ENCODE results near the gene DKK1.

DKK1 gene

DNA sequence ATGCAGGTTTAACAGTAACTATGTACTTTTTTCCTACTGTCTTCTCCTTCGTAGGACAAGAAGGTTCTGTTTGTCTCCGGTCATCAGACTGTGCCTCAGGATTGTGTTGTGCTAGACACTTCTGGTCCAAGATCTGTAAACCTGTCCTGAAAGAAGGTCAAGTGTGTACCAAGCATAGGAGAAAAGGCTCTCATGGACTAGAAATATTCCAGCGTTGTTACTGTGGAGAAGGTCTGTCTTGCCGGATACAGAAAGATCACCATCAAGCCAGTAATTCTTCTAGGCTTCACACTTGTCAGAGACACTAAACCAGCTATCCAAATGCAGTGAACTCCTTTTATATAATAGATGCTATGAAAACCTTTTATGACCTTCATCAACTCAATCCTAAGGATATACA, 2.4 kb downstream of the DKK1 start:
- in situ Hi-C loops (cut with HindIII; ENCODE audit: low sequenced_read_pairs) = no loop called here

- in situ Hi-C loops (cut with HindIII; ENCODE audit: low sequenced_read_pairs) = no loop called here
Observed at GRCh38 chr10:52318136-52318701, 4.1 kb downstream of the DKK1 start.

- in situ Hi-C loops (cut with HindIII; ENCODE audit: low sequenced_read_pairs) = no loop called here
Observed at GRCh38 chr10:52318822-52319464, 4.9 kb downstream of the DKK1 start.

DNA sequence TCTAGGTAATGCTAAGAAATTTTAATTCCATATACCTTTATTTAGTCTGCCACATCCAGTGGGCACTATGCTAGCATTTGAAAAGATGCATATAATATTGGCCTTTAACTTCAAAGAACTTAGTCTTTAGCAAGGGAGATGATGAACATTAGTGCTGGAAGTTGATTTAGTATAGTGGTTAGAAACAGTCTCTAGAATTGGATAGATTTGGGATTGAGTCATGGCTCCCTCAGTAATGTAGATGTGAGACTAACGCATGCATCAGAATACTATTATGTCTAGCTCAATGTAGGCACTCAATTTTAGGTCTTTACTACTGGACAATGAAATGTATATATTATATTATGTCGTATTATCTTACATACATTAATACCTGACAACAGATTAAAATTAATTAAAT, 5.8 kb downstream of the DKK1 start:
- in situ Hi-C loops (cut with HindIII; ENCODE audit: low sequenced_read_pairs) = no loop called here

- in situ Hi-C loops (cut with HindIII; ENCODE audit: low sequenced_read_pairs) = no loop called here
Observed at GRCh38 chr10:52322323-52322722, 8.2 kb downstream of the DKK1 start.

- in situ Hi-C loops (cut with HindIII; ENCODE audit: low sequenced_read_pairs) = no loop called here
Observed at GRCh38 chr10:52322936-52323335, 8.9 kb downstream of the DKK1 start.

DNA sequence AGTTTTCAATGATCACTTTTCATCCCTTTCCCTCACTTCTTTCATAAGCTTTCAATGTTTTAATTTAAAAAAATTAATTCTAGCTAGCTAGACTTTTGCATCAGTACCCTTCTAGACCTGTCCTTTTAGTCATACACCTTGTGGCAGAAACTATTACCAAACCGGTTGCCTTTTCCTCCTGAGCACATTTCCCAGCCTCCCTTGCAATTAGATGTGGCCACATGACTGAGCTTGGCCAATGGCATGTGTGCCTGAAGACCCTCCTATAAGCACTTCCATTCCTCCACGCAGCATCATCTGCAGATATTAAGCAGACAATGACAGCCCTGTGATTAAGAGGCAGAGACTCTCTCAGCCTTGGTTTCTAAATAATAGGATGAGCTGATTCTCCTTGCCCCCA, 12.3 kb downstream of the DKK1 start:
- in situ Hi-C loops (cut with HindIII; ENCODE audit: low sequenced_read_pairs) = no loop called here

- in situ Hi-C loops (cut with HindIII; ENCODE audit: low sequenced_read_pairs) = no loop called here
Observed at GRCh38 chr10:52331638-52332364, 17.7 kb downstream of the DKK1 start.

- in situ Hi-C loops (cut with HindIII; ENCODE audit: low sequenced_read_pairs) = no loop called here
Observed at GRCh38 chr10:52332815-52333214, 18.7 kb downstream of the DKK1 start.

DNA sequence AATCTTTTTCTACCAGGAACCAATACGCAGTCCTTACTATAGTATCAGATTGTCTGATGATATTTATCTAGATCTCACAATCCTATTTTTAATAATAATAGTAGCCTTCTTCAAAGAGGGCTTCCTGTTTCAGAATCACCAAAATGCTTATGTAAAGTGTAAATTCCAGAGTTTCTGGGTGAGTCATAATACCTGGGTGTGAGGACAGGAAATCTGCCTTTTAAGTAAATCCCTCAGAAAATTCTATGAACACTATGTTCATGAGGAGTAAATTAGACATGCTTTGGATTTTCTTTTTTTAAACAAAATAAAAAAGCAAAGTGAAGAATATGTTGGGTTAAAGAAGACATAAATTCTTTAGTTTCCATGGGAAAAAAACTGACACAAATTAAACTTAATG, 20.5 kb downstream of the DKK1 start:
- in situ Hi-C loops (cut with HindIII; ENCODE audit: low sequenced_read_pairs) = no loop called here

DNA sequence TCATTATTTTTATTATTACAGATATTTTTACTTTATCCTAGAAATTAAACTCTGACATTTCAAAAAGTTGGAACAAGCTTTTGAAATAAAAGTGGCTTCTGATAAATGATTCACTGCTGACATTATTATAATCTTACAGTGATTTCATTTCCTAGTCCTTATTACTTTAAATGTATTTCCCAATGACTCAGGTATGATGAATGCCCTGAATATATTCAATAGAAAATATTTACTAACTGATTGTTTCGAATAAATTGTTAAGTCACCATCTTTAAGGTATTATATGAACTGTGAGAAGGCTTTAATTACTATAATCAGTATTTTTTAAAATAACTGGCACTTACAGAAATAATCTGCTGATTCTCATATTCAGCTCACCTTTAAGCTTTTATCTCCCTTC, 21.6 kb downstream of the DKK1 start:
- in situ Hi-C loops (cut with HindIII; ENCODE audit: low sequenced_read_pairs) = no loop called here

DNA sequence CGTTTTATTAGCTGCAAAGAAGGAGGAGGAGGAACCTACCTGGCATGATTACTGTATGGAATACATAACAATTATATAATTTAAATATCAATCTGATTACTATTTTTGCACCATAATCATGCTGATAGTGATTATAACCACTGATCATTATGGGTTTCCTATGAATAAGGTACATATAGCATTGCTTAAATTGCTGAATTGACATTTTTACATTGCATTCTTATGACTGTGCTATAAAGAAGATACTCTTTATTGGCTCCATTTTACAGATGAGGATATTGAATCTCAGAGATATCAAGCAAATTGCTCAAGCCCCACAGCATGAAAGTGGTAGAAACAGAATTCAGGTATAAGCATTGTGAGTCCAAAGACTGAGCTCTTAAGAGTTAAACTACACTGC, 23.1 kb downstream of the DKK1 start:
- in situ Hi-C loops (cut with HindIII; ENCODE audit: low sequenced_read_pairs) = no loop called here

- in situ Hi-C loops (cut with HindIII; ENCODE audit: low sequenced_read_pairs) = no loop called here
Observed at GRCh38 chr10:52343439-52343838, 29.4 kb downstream of the DKK1 start.

GRCh38 chr10:52346394-52347326, 32.6 kb downstream of the DKK1 start:
- in situ Hi-C loops (cut with HindIII; ENCODE audit: low sequenced_read_pairs) = no loop called here

DNA sequence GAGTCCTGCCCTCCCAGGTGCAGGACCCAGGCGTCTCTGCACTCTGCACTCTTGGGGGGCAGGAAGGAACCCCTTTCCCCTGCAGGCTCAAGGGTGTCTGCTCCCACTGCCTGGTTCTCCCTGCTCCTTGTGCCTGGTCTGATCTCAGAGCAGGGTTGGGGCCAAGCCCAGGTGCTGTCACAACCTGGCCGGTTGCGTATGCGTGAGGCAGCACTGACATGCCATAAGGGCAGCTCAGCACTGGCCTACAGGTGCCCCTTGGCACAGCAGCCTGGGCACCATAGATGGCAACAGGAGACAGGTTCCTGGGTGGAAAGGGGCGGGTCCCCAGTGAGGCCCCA, 33.2 kb downstream of the DKK1 start:
- in situ Hi-C loops (cut with HindIII; ENCODE audit: low sequenced_read_pairs) = no loop called here

DNA sequence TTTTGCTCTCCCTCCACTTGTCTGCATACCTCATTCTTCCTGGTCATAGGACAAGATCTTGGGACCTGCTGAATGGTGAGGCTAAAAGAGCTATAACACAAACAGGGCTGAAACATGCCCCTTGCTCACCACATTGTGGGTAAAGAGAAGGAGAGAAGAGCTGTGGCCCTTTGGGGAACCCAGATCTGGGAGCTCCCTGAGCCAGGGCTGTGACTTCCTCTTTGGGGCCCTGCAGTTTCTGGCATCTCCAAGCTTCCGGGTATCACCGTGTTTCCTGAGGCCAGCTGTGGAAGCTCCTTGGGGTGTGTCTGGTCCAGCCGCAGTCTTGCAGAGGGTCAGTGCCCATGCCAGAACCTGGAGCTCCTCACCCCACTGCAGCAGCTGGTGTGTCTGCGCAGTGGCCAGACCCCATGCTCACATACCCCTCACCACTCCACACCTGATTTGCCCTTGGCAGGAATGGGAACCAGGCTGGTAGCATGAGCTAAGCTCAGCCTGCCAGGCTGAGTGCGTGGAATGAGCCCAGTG, 34.0 kb downstream of the DKK1 start:
- in situ Hi-C loops (cut with HindIII; ENCODE audit: low sequenced_read_pairs) = no loop called here

- in situ Hi-C loops (cut with HindIII; ENCODE audit: low sequenced_read_pairs) = no loop called here
Observed at GRCh38 chr10:52351914-52352330, 37.8 kb downstream of the DKK1 start.

DNA sequence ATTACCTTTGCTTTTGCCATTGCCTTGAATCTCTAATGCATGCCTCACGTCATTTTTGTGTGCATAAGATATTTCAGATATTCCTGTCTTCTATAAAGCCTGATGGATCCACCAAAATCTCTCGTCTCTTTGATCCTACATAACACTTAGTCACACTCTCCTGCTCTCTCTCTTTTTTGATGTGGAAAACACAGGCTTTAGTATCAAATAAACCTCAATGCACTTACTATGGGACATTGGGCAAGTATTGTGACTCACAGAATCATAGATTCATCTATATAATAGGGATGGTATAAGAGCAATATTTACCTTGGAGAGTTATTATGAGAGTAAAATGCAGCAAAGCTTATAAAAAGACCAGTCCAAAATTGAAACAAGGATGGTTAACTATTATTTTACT, 39.1 kb downstream of the DKK1 start:
- in situ Hi-C loops (cut with HindIII; ENCODE audit: low sequenced_read_pairs) = no loop called here

DNA sequence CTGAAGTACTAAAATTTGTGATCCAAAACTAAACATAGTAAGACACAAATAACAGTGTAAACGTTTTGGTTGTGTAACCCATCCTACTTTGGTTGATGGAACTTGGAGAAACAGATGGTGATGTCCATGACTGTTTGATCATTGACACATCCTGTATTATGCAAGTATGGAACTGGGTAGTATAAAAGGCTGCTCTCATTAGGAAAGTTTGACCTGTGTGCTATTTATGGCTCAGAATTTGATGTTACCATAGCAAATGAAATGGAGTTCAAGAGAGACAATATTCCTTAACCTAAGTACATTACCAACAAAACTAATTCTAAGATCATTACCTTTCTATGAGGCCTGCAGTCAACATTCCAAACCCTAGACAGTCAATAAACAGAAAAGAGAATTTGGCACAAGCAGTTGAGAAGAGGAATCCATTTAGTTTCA, 39.9 kb downstream of the DKK1 start:
- in situ Hi-C loops (cut with HindIII; ENCODE audit: low sequenced_read_pairs) = no loop called here

- in situ Hi-C loops (cut with HindIII; ENCODE audit: low sequenced_read_pairs) = no loop called here
Observed at GRCh38 chr10:52357971-52358370, 43.9 kb downstream of the DKK1 start.

GRCh38 chr10:52359441-52359840, 45.4 kb downstream of the DKK1 start:
- in situ Hi-C loops (cut with HindIII; ENCODE audit: low sequenced_read_pairs) = no loop called here
